Activated naive CD8-positive, alpha-beta T cell treated with anti-CD3 and anti-CD28 coated beads, Interleukin-2, amount 50 U/mL, for 16 hours (primary cell): ENCODE measurements around the gene TTC7B.

ENCODE experiments used
- DNase-seq: peaks from one replicate; pipeline ENCODE4 v3.0.0-alpha.2; 2020; ENCODE audit warnings: low read depth, low spot score

TTC7B gene

DNA sequence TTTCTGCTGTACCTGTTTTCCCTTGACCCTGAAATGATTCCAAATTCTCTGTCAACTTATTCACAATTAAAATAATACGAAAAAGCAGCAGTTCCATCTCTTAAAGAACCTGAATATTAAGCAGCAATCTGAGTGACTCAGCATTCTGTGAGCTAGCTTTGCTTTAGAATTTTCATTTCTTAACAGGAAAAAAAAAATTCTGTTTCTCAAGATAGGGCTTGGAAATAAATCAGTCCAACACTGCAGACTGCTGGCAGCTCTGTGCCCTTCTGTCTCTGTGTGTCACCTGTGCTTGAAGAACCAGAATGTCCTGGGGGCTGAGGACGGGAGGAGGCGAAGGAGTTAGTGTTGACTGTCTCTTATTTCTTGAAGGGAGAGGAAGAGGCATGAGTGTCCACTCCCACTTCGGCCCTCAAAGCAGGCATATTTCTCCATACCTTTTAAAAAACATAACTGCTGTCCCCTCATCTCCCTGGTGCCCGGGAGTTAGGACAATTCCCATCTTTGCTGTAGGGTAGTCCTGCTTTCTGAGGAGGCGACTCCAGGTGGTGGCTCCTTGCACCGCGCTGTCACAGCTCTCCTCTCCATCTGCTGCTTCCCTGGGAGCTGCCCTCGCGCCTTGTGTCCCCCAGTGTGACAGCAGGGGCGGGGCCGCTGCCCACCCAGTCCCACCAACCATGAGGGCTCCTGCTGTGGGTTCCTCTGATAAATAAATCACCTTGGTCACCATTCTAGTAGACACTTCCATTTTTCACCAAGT, 216.3 kb downstream of the TTC7B start:
- DNase-seq, result no peak

DNA sequence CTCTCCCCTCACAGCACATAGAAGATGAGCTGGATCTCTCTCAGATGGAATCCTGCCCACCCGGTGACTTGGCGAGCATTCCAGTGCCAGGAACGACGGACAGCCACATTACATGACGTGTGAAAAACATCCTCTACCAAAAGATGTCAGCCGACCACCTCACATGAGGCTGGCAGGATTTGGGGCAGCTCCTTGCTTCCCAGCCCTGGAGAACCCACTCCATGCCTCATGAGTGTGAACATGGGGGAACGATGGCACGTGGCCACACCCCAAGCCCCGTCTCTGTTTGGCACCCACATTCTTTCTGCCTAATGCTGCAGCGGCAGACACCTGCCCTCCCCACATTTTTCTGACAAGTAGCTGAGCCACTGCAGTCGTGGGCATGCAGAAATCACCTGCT, 216.9 kb downstream of the TTC7B start:
- no peak for DNase-seq

DNA sequence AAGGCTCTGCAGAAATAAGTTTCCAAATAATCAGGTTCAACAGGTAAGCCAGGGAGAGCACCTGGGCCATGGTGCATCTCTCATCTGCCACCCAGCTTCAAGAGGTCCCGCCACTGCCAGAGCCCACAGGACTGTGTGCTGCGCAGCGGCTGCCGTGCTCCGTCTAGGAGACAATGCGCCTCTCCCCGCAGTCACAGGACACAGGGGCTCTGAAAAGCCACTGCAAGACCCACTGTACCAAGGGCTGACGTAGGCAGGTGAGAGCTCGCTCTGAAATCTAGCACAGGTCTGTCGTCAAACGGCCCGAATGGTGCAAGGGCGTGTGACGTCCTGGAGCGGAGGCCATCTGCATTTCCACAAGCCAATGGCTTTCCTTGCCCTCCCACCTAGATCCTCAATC, 218.3 kb downstream of the TTC7B start:
- no peak for DNase-seq

DNA sequence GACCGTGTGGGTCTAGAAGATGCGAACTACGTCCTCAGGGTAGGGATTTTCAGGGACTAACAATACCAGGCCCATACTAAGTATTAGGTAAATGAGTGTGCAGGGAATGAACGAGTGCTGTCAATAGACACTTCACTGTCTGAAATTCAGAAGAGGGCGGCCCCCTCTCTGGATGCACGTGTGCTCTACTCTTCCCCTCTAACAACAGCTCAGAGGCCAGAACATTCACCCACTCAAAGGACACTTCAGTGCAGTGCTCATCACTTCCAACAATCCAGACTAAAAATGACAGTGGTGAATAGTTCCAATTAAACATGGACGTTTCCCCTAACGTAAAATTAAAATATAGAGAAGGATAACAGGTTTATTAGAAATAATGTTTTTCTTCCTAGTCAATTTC, 219.5 kb downstream of the TTC7B start:
- DNase-seq, result no peak

DNA sequence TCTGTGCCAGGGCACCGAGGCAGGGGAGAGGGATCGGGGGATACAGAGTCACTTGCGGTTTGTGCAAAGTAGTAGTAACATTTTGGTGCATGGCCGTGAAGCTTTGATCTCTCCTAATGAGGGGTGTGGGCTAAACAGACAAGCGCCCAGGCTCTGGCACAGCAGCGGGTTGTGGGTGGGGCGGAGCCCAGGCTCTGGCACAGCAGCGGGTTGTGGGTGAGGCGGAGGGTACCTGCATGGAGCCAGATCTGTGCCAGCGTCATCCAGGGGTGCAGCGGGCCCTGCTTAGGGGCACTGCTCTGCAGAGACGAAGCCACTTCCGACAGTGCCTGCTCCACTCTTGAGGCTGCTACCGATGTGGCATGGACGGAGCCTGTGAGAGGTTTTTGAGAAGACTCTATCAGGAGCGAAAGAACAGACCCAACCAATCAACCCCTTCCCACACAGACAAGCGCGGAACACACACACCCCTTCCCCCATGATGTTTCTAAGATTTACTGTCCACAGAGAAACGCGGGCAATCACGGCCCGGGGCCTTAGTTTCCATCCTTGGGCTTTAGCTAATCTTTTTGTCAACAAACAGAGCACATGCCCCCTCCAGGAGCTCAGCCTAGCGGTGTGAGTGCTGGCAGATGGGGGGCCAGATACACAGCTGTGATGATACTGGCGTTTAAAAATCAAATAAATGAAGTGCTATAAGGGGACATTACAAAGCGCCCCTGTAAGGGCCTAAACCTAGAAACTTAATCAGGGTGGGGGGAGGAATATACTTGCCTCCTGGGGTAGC, 222.8 kb downstream of the TTC7B start:
- no peak for DNase-seq

DNA sequence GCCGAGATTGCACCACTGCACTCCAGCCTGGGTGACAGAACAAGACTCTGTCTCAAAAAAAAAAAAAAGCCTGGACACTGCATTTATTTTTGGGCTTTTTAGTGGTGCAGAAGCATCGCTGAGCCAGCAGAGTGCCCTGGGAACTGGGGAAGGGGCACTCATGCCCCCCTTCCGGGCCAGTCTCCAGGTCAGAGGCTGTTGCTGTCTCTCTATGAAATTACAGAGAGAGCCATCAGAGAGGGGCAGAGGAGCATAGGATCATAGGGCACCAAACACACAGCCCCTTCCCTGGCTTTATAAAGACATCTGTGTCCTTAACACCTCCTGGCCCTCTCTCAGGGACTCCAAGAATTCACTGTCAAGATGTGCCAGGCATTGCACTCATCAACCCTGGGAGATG, 223.6 kb downstream of the TTC7B start:
- no peak for DNase-seq

DNA sequence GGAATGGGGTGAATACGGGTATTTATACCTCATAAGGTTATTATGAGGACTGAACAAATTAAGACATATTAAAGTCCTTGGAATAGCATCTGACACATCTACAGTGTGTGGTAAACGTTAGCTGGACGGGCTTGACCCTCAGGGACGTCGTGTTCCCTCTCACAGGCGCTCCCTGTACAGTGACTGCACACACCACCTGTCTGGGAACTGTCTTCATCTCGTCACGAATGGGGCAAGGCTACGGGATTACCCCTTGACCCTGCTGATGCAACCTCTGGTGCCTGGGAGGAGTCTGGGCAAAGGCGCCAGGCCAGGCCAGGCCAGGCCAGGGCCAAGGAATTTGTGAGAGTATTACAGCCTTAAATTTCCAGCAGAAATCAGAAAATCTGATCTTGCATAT, 228.3 kb downstream of the TTC7B start:
- no peak for DNase-seq

DNA sequence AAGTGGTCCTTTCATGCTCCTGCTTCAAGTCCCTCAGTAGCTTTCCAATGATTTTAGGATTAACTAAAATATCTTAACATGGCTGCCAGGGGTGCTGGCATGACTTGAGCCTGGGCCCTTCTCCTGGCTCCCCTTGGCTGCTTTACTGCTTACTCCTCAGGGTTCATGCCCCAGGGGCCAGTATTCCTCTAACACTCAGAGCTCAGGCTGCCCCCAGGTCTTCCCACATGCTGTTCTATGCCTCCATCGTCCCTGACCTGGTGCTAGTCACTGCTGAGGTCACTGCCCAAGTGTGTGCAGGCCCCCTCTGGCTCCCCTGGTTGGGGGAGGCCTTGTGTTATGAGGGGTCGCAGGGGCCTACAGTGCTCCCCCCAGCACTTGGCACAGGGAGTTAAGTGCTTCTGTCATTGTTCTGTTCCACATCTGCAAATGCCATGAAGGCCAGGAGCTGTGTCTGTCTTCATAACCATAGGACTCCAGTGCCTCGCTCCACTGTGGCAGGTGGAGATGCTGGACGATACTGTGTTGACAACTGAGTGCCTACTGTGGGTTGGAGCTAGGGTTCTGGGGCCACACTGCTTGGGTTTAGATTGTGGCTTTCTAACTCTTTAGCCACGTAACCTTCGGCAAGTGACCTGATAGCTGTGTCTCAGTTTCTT, 228.8 kb downstream of the TTC7B start:
- DNase-seq, result no peak

DNA sequence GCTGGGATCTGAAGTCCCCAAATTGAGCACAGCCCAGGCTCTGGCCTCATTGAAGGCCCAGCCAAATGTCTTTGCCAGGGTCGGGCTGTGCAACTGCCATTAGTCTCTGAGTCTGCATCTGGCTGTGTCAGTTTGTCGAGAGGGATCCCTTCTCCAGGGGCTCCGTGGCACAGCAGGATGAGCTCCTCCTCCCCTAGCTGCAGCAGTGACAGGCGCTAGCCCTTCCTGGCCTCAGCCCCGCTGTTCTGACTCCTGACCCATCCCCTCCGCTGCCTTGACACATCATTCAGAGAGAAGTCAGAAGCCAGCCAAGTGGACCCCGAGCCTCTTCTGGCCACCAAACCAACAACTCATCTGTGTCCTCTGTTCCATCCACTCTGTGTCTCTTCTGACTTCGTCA, 231.1 kb downstream of the TTC7B start:
- DNase-seq, result no peak

DNA sequence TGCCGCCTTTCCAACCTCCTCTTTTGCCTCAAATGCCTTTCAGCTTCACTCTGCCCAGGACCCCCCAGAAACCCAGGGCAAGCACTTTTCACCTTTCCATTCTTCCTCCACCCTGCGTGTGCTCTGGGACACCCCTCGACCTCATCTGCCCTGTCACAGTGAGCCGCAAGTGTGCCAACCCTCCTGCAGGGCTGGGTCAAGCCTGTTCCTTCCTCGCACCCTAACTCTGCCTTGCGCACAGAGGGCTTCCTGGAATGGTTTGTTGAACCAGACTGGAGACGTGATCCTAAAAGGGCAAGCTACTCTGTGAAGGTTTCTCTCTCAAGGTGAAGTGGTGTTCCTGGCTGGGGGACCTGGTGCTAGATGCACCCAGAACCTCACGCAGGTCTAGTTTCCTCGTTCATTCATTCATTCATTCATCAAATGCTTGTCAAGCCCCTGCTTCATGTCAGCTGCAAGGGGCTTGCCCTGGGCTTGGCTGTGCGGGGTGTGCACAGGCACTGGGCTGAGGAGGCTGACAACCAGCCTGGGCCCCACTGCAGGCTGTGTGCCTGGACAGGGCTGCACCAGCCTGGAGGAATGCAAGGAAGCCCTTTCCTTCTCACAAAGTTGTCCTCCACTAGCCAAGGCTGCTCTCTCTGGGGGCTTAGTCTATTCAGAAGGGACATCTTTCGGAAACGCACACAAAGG, 232.2 kb downstream of the TTC7B start:
- DNase-seq, result no peak

DNA sequence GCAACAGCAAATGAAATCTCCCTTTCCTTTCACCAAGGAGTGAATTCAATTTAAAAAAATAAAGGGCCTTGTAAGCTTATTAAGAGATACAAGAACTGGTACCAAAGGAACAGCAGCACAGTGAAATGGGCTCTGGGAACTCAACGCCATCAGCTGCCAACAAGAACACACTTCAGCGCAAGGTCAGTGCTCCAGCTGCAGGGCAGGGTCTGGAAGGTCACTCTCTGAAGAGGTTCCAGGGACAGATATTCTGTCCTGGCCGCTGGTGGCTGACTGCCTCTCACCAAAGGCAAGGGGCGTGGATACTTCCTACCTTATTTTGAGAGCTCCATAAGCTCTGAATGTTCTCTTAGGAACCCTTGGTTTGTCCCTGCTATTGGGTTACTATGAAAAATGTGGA, 232.8 kb downstream of the TTC7B start:
- DNase-seq, result no peak

DNA sequence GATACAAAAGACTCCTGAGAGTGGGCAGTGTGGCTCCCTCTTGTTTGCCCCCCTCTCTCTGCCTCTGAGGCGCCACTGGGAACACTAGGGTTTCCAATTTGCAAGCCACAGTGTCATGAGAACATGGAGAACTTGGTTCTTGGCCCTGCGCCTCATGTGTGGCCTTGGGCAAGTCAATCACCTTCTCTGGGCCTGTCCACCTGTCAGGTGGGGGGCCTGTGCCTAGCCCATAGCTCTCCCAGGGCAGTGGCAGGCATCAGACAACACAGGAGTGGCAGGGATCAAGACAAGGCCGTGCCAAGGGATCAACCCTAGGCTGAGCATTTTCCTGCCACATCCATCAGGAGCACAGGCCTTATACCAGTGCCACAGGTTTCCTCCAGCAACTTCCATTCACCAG, 234.1 kb downstream of the TTC7B start:
- DNase-seq, result no peak

DNA sequence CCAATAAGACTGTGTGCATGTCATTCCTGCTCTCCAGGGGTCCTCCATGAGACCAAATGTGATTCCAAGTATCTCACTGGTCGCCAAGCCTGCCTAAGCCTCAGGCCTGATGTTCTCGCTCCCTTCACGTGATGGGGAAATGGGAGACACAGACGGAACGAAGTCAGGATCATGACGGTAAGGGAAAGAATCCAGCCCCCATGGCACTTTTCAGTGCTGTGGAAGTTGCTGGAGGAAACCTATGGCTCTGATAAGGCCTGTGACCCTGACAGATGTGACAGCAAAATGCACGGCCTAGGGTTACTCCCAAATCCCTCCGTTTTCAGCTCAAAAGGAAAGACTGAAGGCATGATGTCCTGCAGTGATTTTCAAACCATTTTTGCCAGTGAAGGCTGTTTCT, 234.5 kb downstream of the TTC7B start:
- DNase-seq, result no peak

DNA sequence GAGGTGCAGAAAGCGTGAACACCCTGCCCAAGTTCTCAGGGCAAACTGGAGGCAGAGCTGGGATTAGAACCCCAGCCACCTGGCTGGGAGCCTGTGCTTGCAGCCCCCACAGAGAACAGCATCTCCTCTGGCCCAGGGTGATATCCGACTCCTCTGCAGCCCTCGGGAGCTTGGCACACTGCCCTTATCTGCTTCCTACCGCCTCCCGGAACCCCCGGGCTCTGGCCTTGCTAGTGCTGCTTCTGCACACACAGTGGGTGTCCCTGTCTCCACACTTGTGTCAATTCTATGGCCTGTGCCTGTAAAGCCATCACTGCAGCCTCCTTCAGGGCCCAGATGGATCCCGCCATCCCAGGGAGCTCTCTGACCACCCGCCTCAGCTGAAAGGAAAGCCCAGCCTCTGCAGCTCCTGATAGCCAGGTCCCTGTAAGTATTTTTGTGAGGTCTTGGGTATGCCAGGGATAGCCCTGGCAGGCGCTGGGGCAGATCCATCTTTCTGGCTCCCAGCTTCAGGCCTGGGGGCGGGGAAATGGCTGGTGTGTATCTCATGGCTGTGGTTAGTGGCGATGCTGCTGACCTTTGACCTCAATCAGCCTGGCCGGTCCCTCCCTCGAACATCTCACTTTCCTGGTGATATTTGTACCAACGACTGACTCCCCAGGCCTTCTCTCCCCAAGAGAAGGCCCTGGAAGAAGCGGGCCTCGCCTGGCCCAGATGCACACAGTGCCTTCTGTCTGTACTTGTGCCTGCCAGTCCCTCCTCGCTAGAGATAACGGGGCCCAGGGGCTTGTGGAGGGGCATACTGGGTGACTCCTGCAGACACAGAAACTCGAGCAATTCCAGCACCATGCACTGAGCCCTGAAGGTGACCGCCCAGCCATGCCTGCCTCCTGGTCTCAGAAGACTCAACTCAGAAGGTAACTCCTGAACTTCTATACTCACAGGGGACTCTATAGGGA, 235.6 kb downstream of the TTC7B start:
- DNase-seq, result no peak

DNA sequence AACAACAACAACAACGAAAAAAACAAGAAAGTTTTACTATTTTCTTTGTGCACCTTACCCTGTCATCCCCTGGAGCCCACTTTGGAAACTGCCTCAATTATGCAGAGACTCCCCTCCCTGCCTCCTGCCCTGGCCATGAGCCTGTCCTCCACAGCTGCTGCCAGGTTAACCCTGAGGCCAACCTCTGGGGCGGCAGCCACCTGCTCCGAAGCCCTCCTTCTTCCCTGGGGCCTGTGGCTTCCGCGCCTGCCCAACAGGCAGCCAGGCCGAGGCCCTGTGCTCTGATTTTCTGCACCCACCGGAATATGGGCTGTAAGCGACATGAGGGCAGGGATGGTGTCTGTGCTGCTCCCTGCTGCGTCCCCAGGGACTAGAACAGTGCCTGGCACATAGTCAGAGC, 236.4 kb downstream of the TTC7B start:
- no peak for DNase-seq

DNA sequence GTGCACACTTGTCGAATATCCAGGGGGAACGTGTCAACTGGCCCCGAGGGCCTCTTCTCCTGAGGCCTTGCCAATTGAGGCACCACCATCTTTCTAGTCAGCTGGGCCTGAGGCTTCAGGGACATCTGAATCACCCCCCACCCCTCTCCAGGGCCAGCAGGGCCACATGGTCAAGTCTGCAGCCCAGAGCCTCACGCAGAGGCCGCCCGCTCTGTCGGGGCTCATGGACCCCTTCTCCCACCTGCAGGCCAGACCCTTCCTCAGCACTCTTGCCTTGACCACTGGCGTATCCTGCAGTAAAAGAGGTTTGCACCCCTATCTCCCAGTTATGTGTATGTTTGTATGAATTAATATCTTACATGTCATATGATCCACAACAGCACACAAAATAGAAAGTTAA, 237.1 kb downstream of the TTC7B start:
- DNase-seq, result no peak

DNA sequence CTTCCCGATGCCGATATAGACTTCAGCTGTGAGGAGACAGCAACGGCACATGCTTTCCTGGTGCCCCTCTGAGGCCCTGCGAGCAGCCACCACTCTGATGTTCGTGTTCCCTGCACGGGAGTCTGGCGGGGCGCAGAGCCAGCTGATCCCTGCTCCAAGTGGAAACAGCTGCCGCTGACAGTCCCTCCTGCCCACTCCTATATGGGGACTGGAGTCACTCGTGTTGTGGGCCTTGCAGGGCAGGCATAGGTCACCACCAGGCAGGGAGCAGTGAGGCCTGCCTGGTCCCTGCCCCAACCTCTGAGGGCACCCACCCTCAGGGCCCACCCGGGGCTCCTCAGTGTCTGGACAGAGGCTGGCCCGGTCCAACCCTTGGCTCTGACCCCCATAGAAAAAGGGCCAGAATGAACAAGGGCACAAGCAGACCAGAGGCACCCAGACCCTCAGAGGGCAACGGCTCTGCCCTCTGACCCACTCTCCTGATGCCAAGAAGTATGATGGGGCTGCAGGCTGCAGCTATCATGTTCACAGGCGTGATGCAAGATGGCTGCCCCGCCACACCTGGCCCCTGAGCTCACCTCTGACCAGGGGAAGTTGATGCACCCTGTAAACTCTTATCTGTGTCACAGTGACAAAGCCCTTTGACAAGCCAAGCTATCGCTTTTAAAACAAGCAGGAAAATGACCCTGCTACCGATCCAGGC, 237.8 kb downstream of the TTC7B start:
- DNase-seq, result no peak

DNA sequence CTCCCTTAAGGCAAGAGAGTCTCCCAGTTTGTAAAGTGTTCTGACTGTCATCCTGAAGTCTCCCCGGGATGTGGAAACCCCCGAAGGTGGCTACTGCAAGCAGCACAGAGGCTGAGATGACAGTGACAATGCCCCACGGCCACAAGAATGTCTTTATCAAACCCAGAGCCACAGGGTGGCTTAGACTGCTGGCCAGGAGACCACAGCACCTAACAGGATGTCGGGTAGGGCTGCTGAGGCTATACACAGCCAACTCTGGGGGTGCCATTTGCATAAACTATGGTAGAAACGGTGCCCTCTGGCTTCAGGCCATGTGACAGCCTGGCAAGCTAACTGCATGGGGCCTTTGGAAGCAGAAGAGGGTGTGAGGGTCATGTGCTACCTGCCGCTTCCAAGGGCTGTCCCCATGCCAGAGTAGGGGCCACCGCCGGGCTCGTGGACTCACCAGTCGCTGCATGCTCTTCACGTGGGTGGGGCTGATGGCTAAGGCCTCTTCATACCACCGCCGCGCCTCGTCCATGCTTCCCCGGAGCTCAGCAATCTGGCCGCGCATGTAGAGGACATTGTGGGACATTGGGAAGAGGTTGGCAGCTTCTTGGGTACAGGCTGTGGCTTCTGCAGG, 238.5 kb downstream of the TTC7B start:
- DNase-seq, result no peak

DNA sequence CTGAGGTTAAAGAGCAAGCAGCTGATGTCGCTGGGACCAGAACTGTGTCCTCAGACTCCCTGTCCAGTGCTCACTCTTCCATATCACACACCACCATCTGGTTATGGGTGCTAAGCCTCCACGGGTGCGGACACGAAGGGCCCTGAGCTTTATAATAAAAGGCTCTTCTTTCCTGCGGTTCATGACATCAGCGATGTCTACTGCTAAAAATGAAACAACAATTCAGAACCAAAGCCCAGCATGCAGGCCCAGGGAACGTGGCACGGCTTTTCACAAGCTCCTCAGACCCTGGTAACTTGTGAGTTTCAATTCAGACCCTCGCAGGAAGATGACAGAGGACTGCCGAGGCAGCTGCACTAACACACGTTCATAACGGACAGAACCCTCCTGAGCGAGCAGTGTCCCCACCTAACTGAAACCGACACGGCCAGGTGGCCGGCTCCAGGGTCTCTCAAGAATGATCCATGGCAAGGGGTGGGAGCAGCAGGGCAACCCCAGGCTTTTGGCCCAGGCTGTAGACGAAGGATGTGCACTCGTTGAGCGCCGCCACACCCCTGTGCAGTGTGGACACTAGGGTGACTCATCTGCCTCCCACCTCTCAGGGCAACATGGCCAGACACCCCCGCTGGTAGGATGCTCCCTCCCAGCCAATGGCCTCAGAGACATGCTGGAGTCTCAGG, 239.1 kb downstream of the TTC7B start:
- no peak for DNase-seq
